ENCODE data around the gene MDGA2. TPM values are rescaled to one million over a fixed set of nuclear protein-coding genes. Genes with fewer than 3 reads are reported as not detected.

MDGA2 gene
- total RNA-seq, 1 experiment from 2014 or later, result not detected

DNA sequence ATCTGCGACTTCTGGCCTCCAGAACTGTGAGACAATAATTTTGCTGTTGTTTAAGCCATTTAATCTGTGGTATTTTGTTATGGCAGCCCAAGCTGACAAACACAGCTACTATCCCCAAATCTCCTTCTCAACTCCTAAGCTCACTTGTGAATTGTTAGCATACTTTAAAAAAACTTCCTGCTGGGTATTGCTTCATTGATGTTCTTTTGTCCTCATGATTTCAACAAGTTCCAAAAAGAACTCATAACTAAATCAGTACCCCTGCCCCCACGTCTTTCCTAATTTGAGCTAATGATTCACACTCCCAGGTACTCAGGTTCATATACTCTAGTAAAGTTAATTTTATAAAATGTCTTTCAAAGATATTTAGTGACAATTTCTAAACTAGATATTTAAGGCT is 125.5 kb downstream of the MDGA2 start:
- Histone ChIP-seq H2AFZ (no peak overlapping the region), H3K4me3 (no peak overlapping the region), H3K9me3 (ENCODE audit: insufficient read depth, low read depth) (no peaks in the 10 kb centered on the region), H4K20me1 (ENCODE audit: insufficient read depth) (no peaks in the 10 kb centered on the region), H3K4me1 (replicated peaks; ENCODE audit: insufficient read depth) (no peaks in the 10 kb centered on the region), H3K4me2 (no peak overlapping the region), H3K27me3 (ENCODE audit: insufficient read depth, low read depth) (no peaks in the 10 kb centered on the region), H3K36me3 (ENCODE audit: low read depth) (no peaks in the 10 kb centered on the region), H3K79me2 (ENCODE audit: low read depth) (no peaks in the 10 kb centered on the region), H3K9me2 (ENCODE audit: insufficient read depth) (no peaks in the 10 kb centered on the region; the same call in 1 of the 2 replicates), H3F3A (ENCODE audit: insufficient read depth, low read depth) (no peaks in the 10 kb centered on the region), H3K27ac (no peak overlapping the region)
- ChIA-PET POLR2A (ENCODE audit: unreplicated experiment) (no interaction called here), CTCF (no interaction called here)
- intact Hi-C loops (cut with micrococcal nuclease; ENCODE audit: unreplicated experiment), result no loop called here
- no TSS peak for BruUV-seq (replicated peaks)
- no peak for DNase-seq
- TF ChIP-seq, protein P1, sequence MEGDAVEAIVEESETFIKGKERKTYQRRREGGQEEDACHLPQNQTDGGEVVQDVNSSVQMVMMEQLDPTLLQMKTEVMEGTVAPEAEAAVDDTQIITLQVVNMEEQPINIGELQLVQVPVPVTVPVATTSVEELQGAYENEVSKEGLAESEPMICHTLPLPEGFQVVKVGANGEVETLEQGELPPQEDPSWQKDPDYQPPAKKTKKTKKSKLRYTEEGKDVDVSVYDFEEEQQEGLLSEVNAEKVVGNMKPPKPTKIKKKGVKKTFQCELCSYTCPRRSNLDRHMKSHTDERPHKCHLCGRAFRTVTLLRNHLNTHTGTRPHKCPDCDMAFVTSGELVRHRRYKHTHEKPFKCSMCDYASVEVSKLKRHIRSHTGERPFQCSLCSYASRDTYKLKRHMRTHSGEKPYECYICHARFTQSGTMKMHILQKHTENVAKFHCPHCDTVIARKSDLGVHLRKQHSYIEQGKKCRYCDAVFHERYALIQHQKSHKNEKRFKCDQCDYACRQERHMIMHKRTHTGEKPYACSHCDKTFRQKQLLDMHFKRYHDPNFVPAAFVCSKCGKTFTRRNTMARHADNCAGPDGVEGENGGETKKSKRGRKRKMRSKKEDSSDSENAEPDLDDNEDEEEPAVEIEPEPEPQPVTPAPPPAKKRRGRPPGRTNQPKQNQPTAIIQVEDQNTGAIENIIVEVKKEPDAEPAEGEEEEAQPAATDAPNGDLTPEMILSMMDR (conservative IDR thresholded peaks at IDR 0.05), result no peak

DNA sequence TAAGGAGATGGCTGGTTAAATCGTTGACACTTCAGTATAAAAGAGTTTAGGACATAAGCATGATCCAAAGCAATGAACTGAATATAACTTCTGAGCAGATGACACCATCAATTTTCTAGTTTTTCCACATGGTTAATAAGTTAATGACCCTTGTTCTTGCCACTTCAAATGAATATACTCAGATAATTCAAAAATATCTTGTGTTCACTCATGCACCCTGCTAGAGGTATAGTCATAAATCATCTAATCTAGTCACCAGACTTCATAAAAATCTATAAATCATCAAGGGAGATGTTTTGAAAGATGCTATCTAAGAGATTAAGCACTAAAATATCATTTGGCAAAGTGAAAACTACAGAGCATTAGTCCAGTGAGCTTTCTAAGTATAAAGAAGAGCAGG is 131.9 kb downstream of the MDGA2 start:
- Histone ChIP-seq H3K9me3 (ENCODE audit: insufficient read depth, low read depth) (no peaks in the 10 kb centered on the region), H3K4me3 (no peak overlapping the region), H3K36me3 (ENCODE audit: low read depth) (no peaks in the 10 kb centered on the region), H3K4me1 (replicated peaks; ENCODE audit: insufficient read depth) (no peaks in the 10 kb centered on the region), H3K4me2 (no peak overlapping the region), H2AFZ (no peak overlapping the region), H4K20me1 (ENCODE audit: insufficient read depth) (no peaks in the 10 kb centered on the region), H3K79me2 (ENCODE audit: low read depth) (no peaks in the 10 kb centered on the region), H3F3A (ENCODE audit: insufficient read depth, low read depth) (no peaks in the 10 kb centered on the region), H3K9me2 (ENCODE audit: insufficient read depth) (no peaks in the 10 kb centered on the region), H3K27ac (no peak overlapping the region), H3K27me3 (ENCODE audit: insufficient read depth, low read depth) (no peaks in the 10 kb centered on the region)
- DNase-seq, result no peak
- no TSS peak for BruUV-seq (replicated peaks)
- ChIA-PET POLR2A (ENCODE audit: unreplicated experiment) (interaction anchor here (0.6 kb wide), 1 partner anchor 283 kb away, joined by 4 read pairs; no protein-coding TSS in a partner anchor), CTCF (no interaction called here)
- no peak for TF ChIP-seq EZH2 (IDR thresholded peaks at IDR 0.05; ENCODE audit: low read depth)
- TF ChIP-seq, protein P1 (conservative IDR thresholded peaks at IDR 0.05), result no peak
- intact Hi-C loops (cut with micrococcal nuclease; ENCODE audit: unreplicated experiment), result no loop called here

GRCh38 chr14:47541662-47542061 is 133.7 kb downstream of the MDGA2 start:
- H3K4me3 ChIP-seq, result no peak overlapping the region
- no TSS peak for BruUV-seq (replicated peaks)
- ChIA-PET POLR2A (ENCODE audit: unreplicated experiment) (no interaction called here), CTCF (no interaction called here)
- no peaks in the 10 kb centered on the region for H3K27me3 ChIP-seq (ENCODE audit: insufficient read depth, low read depth)
- TF ChIP-seq, protein P1 (conservative IDR thresholded peaks at IDR 0.05), result no peak
- TF ChIP-seq EZH2 (IDR thresholded peaks at IDR 0.05; ENCODE audit: low read depth), result no peak
- H3K9me3 ChIP-seq (ENCODE audit: insufficient read depth, low read depth), result no peaks in the 10 kb centered on the region
- H2AFZ ChIP-seq, result no peak overlapping the region; the same call in 1 of the 2 replicates
- H3K36me3 ChIP-seq (ENCODE audit: low read depth), result no peaks in the 10 kb centered on the region
- DNase-seq, result no peak
- H3K9me2 ChIP-seq (ENCODE audit: insufficient read depth), result no peaks in the 10 kb centered on the region
- no peak overlapping the region for H3K27ac ChIP-seq
- no peak overlapping the region for H3K4me2 ChIP-seq
- intact Hi-C loops (cut with micrococcal nuclease; ENCODE audit: unreplicated experiment), result no loop called here
- H3K79me2 ChIP-seq (ENCODE audit: low read depth), result no peaks in the 10 kb centered on the region
- H4K20me1 ChIP-seq (ENCODE audit: insufficient read depth), result no peaks in the 10 kb centered on the region
- H3K4me1 ChIP-seq (replicated peaks; ENCODE audit: insufficient read depth), result no peaks in the 10 kb centered on the region
- H3F3A ChIP-seq (ENCODE audit: insufficient read depth, low read depth), result no peaks in the 10 kb centered on the region
